OCI-LY7 (cell line): Measurements from ENCODE around the gene RAB37.

Source experiments
- CTCF ChIP-seq: fragments of 200-600 bp; sonication (generic); conservative IDR thresholded peaks from 2 replicates; pipeline ENCODE4 v1.5.1; 2014; ENCODE audit warnings: mild to moderate bottlenecking, antibody characterized with exemption, low read length, moderate library complexity, mixed read lengths
- EZH2phosphoT487 ChIP-seq: fragments of 200-600 bp; sonication (generic); IDR thresholded peaks from 2 replicates; pipeline ENCODE4 v1.6.1; 2018; ENCODE audit warnings: low read depth, borderline replicate concordance, mild to moderate bottlenecking, mixed run types, antibody characterized with exemption, low read length, moderate library complexity, mixed read lengths

GRCh38 chr17:74779501-74779900 is 42.4 kb downstream of the RAB37 start:
- TF ChIP-seq CTCF (no peak), EZH2phosphoT487 (no peak)
